Measurements from ENCODE around the gene TPCN2. TPM values are rescaled to one million over a fixed set of nuclear protein-coding genes. Genes with fewer than 3 reads are reported as not detected.

Gene TPCN2
- polyA plus RNA-seq, 1 donor from 2014 or later = 14.2 TPM

DNA sequence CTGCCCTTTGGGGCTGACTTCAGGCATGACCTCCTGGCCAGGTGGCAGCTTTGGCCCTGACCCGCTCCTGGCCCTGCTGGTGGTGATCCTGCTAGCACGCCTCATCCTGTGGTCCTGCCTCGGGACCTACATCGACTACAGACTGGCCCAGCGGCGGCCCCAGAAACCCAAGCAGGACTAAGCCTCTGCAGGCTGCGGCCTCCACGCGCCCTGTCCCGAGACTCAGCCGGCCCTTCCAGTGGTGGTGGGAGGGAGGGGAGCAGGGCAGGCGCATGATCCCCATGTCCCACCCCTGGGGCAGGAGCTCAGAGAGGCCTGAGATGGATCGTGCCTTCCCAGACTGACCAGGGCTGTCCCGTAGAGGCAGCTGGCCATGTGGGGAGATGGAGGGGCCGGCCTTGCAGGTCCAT, 109.1 kb downstream of the TPCN2 start:
- H3K9me2 ChIP-seq (ENCODE audit: insufficient read depth, low read length) = no peaks in the 10 kb centered on the region
- H4K20me1 ChIP-seq (ENCODE audit: insufficient read depth) = no peaks in the 10 kb centered on the region
- H3K27me3 ChIP-seq (ENCODE audit: insufficient read depth, low read depth, low read length) = no peaks in the 10 kb centered on the region
- H3K9ac ChIP-seq (ENCODE audit: low read length) = no peak overlapping the region
- no peaks in the 10 kb centered on the region for H3K36me3 ChIP-seq (ENCODE audit: insufficient read depth, low read length)
- no peaks in the 10 kb centered on the region for H3K79me2 ChIP-seq (replicated peaks; ENCODE audit: insufficient read depth, low read length)
- no peaks in the 10 kb centered on the region for H3F3A ChIP-seq (ENCODE audit: insufficient read depth, low read length, poor library complexity, severe bottlenecking)
- H2AFZ ChIP-seq (ENCODE audit: low read depth, low read length) = no peak overlapping the region
- no peak for TF ChIP-seq EP300 (conservative IDR thresholded peaks at IDR 0.05; ENCODE audit: poor library complexity, severe bottlenecking)
- TF ChIP-seq, protein P1, sequence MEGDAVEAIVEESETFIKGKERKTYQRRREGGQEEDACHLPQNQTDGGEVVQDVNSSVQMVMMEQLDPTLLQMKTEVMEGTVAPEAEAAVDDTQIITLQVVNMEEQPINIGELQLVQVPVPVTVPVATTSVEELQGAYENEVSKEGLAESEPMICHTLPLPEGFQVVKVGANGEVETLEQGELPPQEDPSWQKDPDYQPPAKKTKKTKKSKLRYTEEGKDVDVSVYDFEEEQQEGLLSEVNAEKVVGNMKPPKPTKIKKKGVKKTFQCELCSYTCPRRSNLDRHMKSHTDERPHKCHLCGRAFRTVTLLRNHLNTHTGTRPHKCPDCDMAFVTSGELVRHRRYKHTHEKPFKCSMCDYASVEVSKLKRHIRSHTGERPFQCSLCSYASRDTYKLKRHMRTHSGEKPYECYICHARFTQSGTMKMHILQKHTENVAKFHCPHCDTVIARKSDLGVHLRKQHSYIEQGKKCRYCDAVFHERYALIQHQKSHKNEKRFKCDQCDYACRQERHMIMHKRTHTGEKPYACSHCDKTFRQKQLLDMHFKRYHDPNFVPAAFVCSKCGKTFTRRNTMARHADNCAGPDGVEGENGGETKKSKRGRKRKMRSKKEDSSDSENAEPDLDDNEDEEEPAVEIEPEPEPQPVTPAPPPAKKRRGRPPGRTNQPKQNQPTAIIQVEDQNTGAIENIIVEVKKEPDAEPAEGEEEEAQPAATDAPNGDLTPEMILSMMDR (IDR thresholded peaks at IDR 0.05; ENCODE audit: poor library complexity, severe bottlenecking) = no peak
- no peak for TF ChIP-seq POLR2AphosphoS5 (IDR thresholded peaks at IDR 0.05)
- TF ChIP-seq TAF1 (IDR thresholded peaks at IDR 0.05; ENCODE audit: low read depth) = no peak
- no peak for TF ChIP-seq RAD21 (conservative IDR thresholded peaks at IDR 0.05)
- TF ChIP-seq, protein P2, sequence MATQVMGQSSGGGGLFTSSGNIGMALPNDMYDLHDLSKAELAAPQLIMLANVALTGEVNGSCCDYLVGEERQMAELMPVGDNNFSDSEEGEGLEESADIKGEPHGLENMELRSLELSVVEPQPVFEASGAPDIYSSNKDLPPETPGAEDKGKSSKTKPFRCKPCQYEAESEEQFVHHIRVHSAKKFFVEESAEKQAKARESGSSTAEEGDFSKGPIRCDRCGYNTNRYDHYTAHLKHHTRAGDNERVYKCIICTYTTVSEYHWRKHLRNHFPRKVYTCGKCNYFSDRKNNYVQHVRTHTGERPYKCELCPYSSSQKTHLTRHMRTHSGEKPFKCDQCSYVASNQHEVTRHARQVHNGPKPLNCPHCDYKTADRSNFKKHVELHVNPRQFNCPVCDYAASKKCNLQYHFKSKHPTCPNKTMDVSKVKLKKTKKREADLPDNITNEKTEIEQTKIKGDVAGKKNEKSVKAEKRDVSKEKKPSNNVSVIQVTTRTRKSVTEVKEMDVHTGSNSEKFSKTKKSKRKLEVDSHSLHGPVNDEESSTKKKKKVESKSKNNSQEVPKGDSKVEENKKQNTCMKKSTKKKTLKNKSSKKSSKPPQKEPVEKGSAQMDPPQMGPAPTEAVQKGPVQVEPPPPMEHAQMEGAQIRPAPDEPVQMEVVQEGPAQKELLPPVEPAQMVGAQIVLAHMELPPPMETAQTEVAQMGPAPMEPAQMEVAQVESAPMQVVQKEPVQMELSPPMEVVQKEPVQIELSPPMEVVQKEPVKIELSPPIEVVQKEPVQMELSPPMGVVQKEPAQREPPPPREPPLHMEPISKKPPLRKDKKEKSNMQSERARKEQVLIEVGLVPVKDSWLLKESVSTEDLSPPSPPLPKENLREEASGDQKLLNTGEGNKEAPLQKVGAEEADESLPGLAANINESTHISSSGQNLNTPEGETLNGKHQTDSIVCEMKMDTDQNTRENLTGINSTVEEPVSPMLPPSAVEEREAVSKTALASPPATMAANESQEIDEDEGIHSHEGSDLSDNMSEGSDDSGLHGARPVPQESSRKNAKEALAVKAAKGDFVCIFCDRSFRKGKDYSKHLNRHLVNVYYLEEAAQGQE (IDR thresholded peaks at IDR 0.05; ENCODE audit: borderline replicate concordance) = no peak
- TF ChIP-seq MXI1 (conservative IDR thresholded peaks at IDR 0.05; ENCODE audit: poor library complexity, severe bottlenecking) = no peak
- TF ChIP-seq SMC3 (conservative IDR thresholded peaks at IDR 0.05; ENCODE audit: poor library complexity) = no peak
- no peak for TF ChIP-seq EZH2 (IDR thresholded peaks at IDR 0.05; ENCODE audit: borderline replicate concordance, insufficient read depth, low read length, poor library complexity, severe bottlenecking)
- H3K9me3 ChIP-seq (ENCODE audit: low read length) = no peaks in the 10 kb centered on the region
- H3K4me3 ChIP-seq (ENCODE audit: low read length) = no peak overlapping the region
- no peak overlapping the region for H3K27ac ChIP-seq (ENCODE audit: low read length)
- H3K4me2 ChIP-seq (ENCODE audit: low read length) = no peak overlapping the region

DNA sequence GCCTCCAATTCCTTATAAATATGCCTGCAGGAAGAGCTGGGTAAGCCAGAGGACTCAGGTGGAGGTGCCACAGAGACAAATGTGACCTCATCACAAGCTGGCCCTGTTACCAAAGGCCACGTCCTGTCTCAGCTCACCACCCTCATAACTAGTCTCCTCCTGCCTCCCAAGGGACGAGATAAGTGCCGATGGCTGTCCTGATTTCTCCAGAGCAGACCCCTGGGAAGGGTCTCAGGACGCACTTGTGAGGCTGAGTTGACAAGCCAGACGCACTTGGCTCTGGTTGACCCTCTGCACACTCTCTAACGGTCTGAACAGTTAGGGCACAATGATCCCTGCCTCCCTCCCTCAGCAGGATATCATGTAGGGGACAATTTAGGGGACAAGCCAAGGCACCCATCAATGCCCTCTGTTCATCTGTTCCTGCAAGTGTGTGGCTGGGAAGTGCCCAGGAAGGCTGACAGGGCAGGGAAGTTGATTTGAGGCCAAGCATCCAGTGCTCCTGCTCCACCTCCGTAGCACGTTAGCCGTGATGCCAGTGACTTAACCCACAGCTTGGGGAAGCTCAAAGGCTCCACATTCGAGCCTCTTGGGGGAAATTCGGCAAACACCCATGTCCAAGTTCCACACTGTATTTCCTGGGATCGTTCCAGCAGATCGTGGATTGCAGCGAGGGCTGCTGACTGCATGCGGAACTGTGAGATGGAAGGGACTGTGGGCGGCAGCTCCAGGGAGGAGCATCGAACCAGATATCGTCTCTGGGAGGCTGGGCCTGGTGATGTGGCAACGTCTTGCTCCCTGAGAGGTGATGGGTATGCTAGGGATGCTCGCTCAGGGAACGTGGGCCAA, 109.8 kb downstream of the TPCN2 start:
- Histone ChIP-seq H3K4me2 (ENCODE audit: low read length) (no peak overlapping the region), H3K9me2 (ENCODE audit: insufficient read depth, low read length) (no peaks in the 10 kb centered on the region), H3K4me3 (ENCODE audit: low read length) (no peak overlapping the region), H3K36me3 (ENCODE audit: insufficient read depth, low read length) (no peaks in the 10 kb centered on the region), H4K20me1 (ENCODE audit: insufficient read depth) (no peaks in the 10 kb centered on the region), H3K79me2 (replicated peaks; ENCODE audit: insufficient read depth, low read length) (no peaks in the 10 kb centered on the region), H2AFZ (ENCODE audit: low read depth, low read length) (no peak overlapping the region), H3K9ac (ENCODE audit: low read length) (no peak overlapping the region), H3K27me3 (ENCODE audit: insufficient read depth, low read depth, low read length) (no peaks in the 10 kb centered on the region), H3K9me3 (ENCODE audit: low read length) (no peaks in the 10 kb centered on the region), H3F3A (ENCODE audit: insufficient read depth, low read length, poor library complexity, severe bottlenecking) (no peaks in the 10 kb centered on the region), H3K27ac (ENCODE audit: low read length) (no peak overlapping the region)
- no peak for TF ChIP-seq TAF1 (IDR thresholded peaks at IDR 0.05; ENCODE audit: low read depth)
- no peak for TF ChIP-seq EP300 (conservative IDR thresholded peaks at IDR 0.05; ENCODE audit: poor library complexity, severe bottlenecking)
- TF ChIP-seq RAD21 (conservative IDR thresholded peaks at IDR 0.05) = no peak
- TF ChIP-seq, protein P2 (IDR thresholded peaks at IDR 0.05; ENCODE audit: borderline replicate concordance) = no peak
- TF ChIP-seq MXI1 (conservative IDR thresholded peaks at IDR 0.05; ENCODE audit: poor library complexity, severe bottlenecking) = no peak
- TF ChIP-seq POLR2AphosphoS5 (IDR thresholded peaks at IDR 0.05) = no peak
- TF ChIP-seq SMC3 (conservative IDR thresholded peaks at IDR 0.05; ENCODE audit: poor library complexity) = no peak
- no peak for TF ChIP-seq EZH2 (IDR thresholded peaks at IDR 0.05; ENCODE audit: borderline replicate concordance, insufficient read depth, low read length, poor library complexity, severe bottlenecking)
- TF ChIP-seq, protein P1 (IDR thresholded peaks at IDR 0.05; ENCODE audit: poor library complexity, severe bottlenecking) = no peak

All from neural cell (in vitro differentiated cells).